Right lobe of liver (tissue), 6 donors: ENCODE measurements around the gene AMOTL2. TPM values are rescaled to one million over a fixed set of nuclear protein-coding genes. Genes with fewer than 3 reads are reported as not detected.

Source experiments
- ATAC-seq, 4 donors: fragments of 200-7000 bp; cut with Tn5 transposase; one replicate each; pipeline ENCODE4 v1.9.1; 2020; ENCODE audit warnings: mild to moderate bottlenecking in 4 of 4, moderate library complexity in 4 of 4
- DNase-seq, 3 donors: peaks; one replicate each; pipeline ENCODE4 v3.0.0-alpha.2; 2020
- H3K27ac ChIP-seq, 3 donors: fragments of 200-600 bp; one replicate each; pipeline ENCODE4 v1.8.0; 2022
- H3K27me3 ChIP-seq, 2 donors: fragments of 200-600 bp; one replicate each; pipeline ENCODE4 v1.8.0; 2022
- H3K36me3 ChIP-seq, 4 donors: fragments of 200-600 bp; sonication (generic) in 1 of 4; one replicate each; pipeline versions ENCODE4 v1.5.1 to v1.8.0; 2017 to 2022; ENCODE audit warnings: control low read depth in 1 of 4
- H3K4me1 ChIP-seq, 4 donors: fragments of 200-600 bp; sonication (generic) in 1 of 4; one replicate each; pipeline versions ENCODE4 v1.5.1 to v1.8.0; 2017 to 2022; ENCODE audit warnings: control low read depth in 1 of 4
- H3K4me3 ChIP-seq, 3 donors: fragments of 200-600 bp; one replicate each; pipeline ENCODE4 v1.8.0; 2022
- H3K9me3 ChIP-seq, 4 donors: fragments of 200-600 bp; sonication (generic) in 1 of 4; one replicate each; pipeline versions ENCODE4 v1.5.1 to v1.8.0; 2017 to 2022; ENCODE audit warnings: control low read depth in 1 of 4
- CTCF ChIP-seq, 4 donors: fragments of 200-600 bp in 3 of 4; fragments of 450-650 bp in 1 of 4; IDR thresholded peaks; one replicate each; pipeline versions ENCODE4 v1.5.1 to v1.8.0; 2016 to 2022; ENCODE audit warnings: antibody characterized with exemption in 4 of 4, mild to moderate bottlenecking in 2 of 4
- POLR2A ChIP-seq: fragments of 450-650 bp; IDR thresholded peaks from one replicate; pipeline ENCODE4 v1.6.1; 2017; ENCODE audit warnings: antibody characterized with exemption, mild to moderate bottlenecking
- WGBS: methylation state at CpG from one replicate; pipeline ENCODE4 v1.1.6; 2018; ENCODE audit warnings: low coverage, low lambda C conversion rate; ENCODE audit not compliant: insufficient coverage; ENCODE audit errors: missing lambda C conversion rate; 5-methylcytosine and 5-hydroxymethylcytosine counted together
- intact Hi-C, 2 donors: fragments of 100-400 bp; cut with DNase I; formaldehyde crosslinking; loops; one replicate each; pipeline versions ENCODE4 v1.11.2 to v1.14.1; 2022
- total RNA-seq, 6 experiments: library from RNA; depleted of rRNA in 2 of 6; stranded (reverse); fragments of >200 nt in 2 of 6; fragmentation: NEBNext Ultra II Directional in 3 of 6; extraction: Animal tissue kit (Norgen Biotek cat#: 25700) in 3 of 6; gene quantifications; one replicate each; pipeline versions ENCODE4 v1.1.0 to v1.2.4, GENCODE V29; 2016 to 2023
- donor health status: DM: no; HTN: yes; CAD: no.
- donor health status: DM: no; HTN: no; CAD: no.
- donor health status: DM: no; HTN: no; CAD: no.
- donor health status: DM: no; HTN: yes; CAD: no.
- donor health status: DM: no; HTN: yes; CAD: no.

The AMOTL2 gene
- total RNA-seq, 6 experiments from 2014 or later: 18.0 to 33.3 (median 21.8) TPM

- H3K36me3 ChIP-seq: no peaks in the 10 kb centered on the region
- intact Hi-C loops: loop anchor here in 1 of 2 donors (10.0 kb wide), 1 partner anchor 90 kb away; no protein-coding TSS in a partner anchor
- no peaks in the 10 kb centered on the region for H3K27me3 ChIP-seq
- H3K4me3 ChIP-seq: no peak overlapping the region
- TF ChIP-seq CTCF (IDR thresholded peaks at IDR 0.05): no peak
- no peak for TF ChIP-seq POLR2A
- H3K27ac ChIP-seq: no peak overlapping the region
- DNase-seq (no peak), ATAC-seq (no peak)
- 93% methylated on average over 6 of the region's 7 CpGs for WGBS
- no peaks in the 10 kb centered on the region for H3K4me1 ChIP-seq
- no peaks in the 10 kb centered on the region for H3K9me3 ChIP-seq
Observed at GRCh38 chr3:134384963-134385362, 10.7 kb upstream of the AMOTL2 start.

DNA sequence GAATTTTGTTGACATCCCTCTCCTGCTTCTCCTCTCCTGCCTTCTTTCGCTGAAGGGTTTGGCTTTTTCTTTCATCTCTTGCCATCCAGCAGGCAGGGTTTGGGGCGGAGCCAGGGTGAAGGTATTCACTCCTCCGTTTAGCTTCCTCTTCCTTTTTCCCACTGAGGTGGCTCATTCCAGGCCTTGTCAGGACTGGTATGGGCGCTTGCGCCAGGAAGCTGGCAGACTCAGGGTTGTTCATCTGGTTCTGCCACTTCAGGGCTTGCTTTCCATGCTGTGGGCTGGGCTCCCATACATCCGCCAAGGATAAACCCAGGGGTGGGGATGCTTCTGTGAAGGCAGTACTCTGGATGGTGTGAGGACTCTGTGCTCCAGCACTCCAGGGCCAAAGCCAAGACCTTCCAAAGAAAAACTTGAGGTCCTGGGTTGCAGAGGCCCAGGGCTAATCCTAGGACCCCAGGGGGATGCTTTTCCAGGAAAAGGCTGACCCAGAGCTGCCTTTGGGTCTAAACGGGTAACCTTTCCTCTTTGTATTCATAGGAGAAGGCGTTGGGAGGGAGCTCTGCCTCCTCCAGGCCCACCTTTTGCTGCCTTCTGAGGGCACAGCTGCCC lies 7.7 kb upstream of the AMOTL2 start:
- ATAC-seq: peak in 2 of 4 donors; percentile 34 to 56
- intact Hi-C loops: loop anchor here in 1 of 2 donors (10.0 kb wide), 1 partner anchor 93 kb away; no protein-coding TSS in a partner anchor
- Histone ChIP-seq H3K4me3 (no peak overlapping the region), H3K9me3 (no peaks in the 10 kb centered on the region), H3K36me3 (no peaks in the 10 kb centered on the region), H3K27ac (no peak overlapping the region), H3K4me1 (peaks cover 0 to 4% (median under 1%) of the 10 kb centered on the region in 4 donors), H3K27me3 (no peaks in the 10 kb centered on the region)
- DNase-seq: no peak
- WGBS: 56% methylated on average over 4 of the region's 8 CpGs
- no peak for TF ChIP-seq CTCF (IDR thresholded peaks at IDR 0.05)
- no peak for TF ChIP-seq POLR2A

DNA sequence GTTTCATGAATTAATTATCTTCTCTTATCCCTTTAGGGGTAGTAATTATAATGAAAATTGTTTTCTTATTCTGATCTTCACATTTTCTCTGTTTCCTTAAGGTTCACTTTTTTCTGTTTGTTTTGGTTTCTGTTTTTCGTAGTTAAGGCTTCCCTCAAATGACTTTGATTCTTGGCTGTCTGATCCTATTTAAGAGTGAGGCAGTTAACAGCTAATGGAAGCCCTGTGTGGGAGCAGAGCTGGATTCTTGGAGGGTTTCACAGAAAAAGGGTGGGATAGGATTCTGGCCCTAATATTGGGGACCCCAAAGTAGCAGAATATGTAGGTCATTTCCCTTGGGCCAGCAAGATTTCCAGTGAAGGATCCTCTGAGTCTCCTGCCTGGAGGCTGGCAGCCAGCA lies 6.8 kb upstream of the AMOTL2 start:
- H3K36me3 ChIP-seq: no peaks in the 10 kb centered on the region
- intact Hi-C loops: loop anchor here in 1 of 2 donors (10.0 kb wide), 1 partner anchor 94 kb away; no protein-coding TSS in a partner anchor
- 18% methylated on average over 1 of the region's 1 CpG for whole genome bisulfite sequencing
- peaks cover 0 to 13% (median 5%) of the 10 kb centered on the region in 4 donors for H3K4me1 ChIP-seq
- no peak overlapping the region for H3K4me3 ChIP-seq
- H3K9me3 ChIP-seq: no peaks in the 10 kb centered on the region
- ATAC-seq (no peak), DNase-seq (no peak)
- TF ChIP-seq CTCF (IDR thresholded peaks at IDR 0.05): no peak
- no peak for TF ChIP-seq POLR2A
- no peak overlapping the region for H3K27ac ChIP-seq
- H3K27me3 ChIP-seq: no peaks in the 10 kb centered on the region

GRCh38 chr3:134380249-134380648 lies 6.0 kb upstream of the AMOTL2 start:
- intact Hi-C loops: loop anchor here in 1 of 2 donors (10.0 kb wide), 1 partner anchor 95 kb away; no protein-coding TSS in a partner anchor
- Histone ChIP-seq H3K4me3 (no peak overlapping the region), H3K27me3 (no peaks in the 10 kb centered on the region), H3K9me3 (no peaks in the 10 kb centered on the region), H3K27ac (no peak overlapping the region), H3K36me3 (no peaks in the 10 kb centered on the region), H3K4me1 (peaks cover 0 to 19% (median 5%) of the 10 kb centered on the region in 4 donors)
- no peak for DNase-seq
- no peak for ATAC-seq
- WGBS: 79% methylated on average over 2 of the region's 2 CpGs
- no peak for TF ChIP-seq CTCF (IDR thresholded peaks at IDR 0.05)
- TF ChIP-seq POLR2A: no peak
